AG09309 (cell line): ENCODE data around the gene IQCM.

Experiments used
- DNase-seq: peaks from one replicate; pipeline ENCODE4 v3.0.0-alpha.2; 2010; ENCODE audit warnings: low read depth
- H3K4me3 ChIP-seq: 2 replicates; pipeline ENCODE4 v1.5.1; 2011; ENCODE audit warnings: mild to moderate bottlenecking, low read depth, low read length, moderate library complexity; ENCODE audit not compliant: control insufficient read depth
- CTCF ChIP-seq: IDR thresholded peaks from 2 replicates; pipeline ENCODE4 v1.5.1; 2011; ENCODE audit warnings: mild to moderate bottlenecking, low read depth, low read length, inconsistent platforms; ENCODE audit not compliant: insufficient read depth, control insufficient read depth; ENCODE audit errors: missing control alignments

IQCM gene

DNA sequence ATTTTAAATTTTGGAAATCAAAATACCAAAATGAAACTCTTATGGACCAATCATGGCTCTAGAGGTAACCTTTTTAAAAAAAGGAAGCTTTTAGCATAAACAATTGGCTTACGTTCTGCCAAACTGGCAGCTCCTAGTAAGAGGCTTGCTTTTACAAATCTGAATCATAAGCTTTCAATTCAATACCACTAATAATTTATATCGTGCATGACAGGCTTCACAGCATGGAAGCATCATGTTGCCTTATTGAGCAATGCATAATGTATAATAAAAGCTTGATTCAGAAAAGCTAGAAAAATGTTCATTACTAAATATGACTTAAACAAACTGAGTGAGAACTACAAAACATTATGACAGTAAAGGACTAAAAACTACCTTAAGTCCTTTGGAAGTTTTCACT, 280.9 kb downstream of the IQCM start:
- no peak for DNase-seq
- no peak overlapping the region for H3K4me3 ChIP-seq
- no peak for TF ChIP-seq CTCF

DNA sequence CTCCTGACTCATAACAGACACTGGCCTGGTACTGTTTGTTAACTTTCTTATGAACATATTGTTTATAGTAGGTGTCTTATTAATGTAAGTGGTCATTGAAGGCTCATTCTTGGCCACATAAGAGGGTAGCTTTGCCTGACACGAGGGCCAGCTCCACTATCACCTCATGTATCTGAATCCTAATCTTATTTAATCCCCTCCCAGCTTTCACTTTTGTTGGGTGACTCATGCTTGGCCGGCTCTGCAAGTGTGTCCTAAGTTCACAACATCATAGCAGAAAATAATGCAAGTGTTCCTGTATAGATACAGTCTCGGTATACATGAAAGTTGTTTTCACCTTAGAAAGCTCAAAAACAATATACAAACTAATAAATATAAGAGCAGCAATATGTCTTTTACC, 283.8 kb downstream of the IQCM start:
- no peak for TF ChIP-seq CTCF
- no peak for DNase-seq
- H3K4me3 ChIP-seq, result no peak overlapping the region

GRCh38 chr4:149523039-149523438, 292.6 kb downstream of the IQCM start:
- no peak overlapping the region for H3K4me3 ChIP-seq
- no peak for DNase-seq
- no peak for TF ChIP-seq CTCF

DNA sequence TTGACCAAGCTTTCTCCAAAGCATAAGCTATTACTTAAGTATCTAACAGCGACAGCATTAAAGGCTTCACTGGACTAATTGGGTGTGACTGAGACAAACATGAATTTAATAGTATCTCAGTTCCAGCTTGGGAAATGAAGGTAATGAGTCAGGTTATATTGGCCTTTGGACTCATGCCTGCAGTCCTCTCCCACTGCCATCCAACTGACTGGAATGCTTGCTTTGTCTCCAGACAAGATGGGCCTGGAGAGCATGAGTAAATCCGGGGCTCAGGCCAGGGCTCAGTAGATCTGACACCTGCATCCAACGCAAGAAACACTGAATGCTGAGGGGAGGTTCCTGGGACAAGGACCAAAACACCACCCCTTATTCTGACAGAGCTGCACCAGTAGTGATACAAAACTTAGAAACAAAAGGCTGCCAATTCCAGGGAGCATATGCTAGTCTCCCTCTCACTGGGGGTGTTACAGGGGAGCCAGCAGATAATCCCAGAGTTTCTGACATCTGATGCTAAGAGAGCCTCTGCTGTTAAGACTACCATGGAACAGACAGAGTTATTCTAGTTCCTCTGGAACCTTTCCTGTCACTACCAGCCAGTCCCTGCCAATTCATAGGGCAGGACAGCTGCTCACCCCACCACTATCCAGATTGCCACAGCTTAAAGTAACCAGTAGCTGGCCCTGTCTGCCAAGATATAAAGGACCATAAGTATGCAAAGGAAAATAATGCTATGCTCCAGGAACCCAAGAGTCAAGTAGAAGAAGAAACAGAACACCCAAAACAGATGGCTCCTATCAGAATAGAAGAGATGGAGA, 293.8 kb downstream of the IQCM start:
- no peak for DNase-seq
- TF ChIP-seq CTCF, result no peak
- H3K4me3 ChIP-seq, result no peak overlapping the region

DNA sequence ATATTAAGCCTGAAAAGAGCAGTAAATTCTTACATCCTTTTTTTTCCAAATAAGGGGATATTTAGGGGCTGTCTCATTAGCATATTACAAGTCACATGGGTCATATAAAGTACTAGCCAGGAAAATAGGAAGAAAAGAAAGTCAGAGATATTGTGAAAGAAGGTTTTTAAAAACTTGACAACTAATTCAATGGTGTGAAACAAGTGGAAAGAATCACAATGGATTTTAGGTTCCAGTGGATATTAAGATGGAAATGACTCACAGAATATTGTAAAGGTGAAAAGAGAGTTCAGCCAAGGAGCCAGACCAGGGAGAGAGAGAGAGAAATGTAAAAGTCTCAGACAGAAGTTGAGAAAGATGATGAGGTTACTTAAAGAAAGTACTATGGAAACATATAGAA, 297.2 kb downstream of the IQCM start:
- no peak for TF ChIP-seq CTCF
- DNase-seq, result no peak
- no peak overlapping the region for H3K4me3 ChIP-seq

- DNase-seq, result no peak
- no peak for TF ChIP-seq CTCF
Observed at GRCh38 chr4:149513081-149513480, 302.6 kb downstream of the IQCM start.

More at GRCh38 chr4:149513081-149513480, 302.6 kb downstream of the IQCM start:
- H3K4me3 ChIP-seq, result no peak overlapping the region
